Stimulated activated CD4-positive, alpha-beta T cell treated with anti-CD3 and anti-CD28 coated beads, TNF-alpha, amount 100 ng/mL, for 48 hours (primary cell): ENCODE results near the gene SUPT16H.
A peak's percentile ranks its signal among the peaks of the same experiment; 100 is the strongest.
"Not testable (repeated sequence)": the region's sequence is repeated elsewhere in the genome, so short reads cannot be mapped to it uniquely, and the experiment has no call there.

ENCODE experiments used
- DNase-seq, 3 donors: peaks; one replicate each; pipeline ENCODE4 v3.0.0-alpha.2; 2020; ENCODE audit warnings: low read depth in 3 of 3

The SUPT16H gene

DNA sequence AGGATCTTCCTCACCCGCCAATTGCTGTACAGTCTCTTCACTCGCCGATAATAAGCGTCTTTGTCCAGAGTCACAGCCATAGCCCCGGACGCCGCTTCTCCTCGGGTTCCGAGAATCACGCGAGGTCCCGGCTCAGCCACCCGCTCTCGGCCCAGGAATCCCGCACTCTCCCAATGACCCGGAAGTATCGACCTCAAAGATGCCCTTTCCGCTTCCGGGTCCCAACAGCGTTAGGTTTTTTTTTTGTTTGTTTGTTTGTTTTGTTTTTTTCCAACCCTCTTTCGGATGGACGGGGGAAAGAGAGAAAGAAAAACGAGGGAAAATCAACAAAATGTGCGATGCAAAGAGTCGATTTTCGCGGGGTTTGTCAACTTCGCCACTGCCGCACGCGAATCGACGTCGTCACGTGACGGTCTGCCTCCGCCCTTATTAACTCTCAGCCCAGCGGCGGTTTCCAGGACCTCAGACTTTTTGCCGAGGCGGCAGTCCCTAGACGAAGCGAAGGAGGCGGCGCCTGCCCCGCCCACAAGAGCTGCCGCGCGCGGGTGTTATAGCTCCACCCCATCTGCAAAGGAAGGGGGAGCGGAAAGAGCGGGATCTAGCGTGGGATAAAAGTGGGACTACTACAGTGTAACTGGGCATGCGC, at the start of gene SUPT16H:
SUPT16H (minus strand) TSS at position 172 of the 646 bp plus-strand sequence; CDS start at position 80, 92 bp downstream.
- peak; percentile 91 to 92 (median 92) for DNase-seq

DNA sequence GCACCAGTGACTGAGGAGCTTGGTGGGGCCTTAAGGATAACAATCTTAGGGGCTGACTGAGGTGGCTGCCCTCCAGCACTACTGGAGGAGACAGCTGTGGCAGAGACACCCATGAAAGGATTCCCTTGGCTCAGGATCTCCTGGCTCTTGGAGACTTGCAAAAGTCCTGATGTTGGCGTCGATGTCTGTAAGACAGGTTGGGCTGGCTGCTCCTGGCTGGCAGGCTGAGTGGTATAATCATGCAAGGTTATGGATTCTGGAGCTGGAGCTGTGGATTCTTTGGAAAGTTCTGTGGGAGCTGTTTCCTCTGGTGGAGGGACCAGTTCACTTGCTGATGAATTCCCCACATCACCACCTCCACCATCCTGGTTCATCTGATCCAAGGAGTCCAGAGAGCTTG, 47.3 kb upstream of the SUPT16H start:
- no peak for DNase-seq

DNA sequence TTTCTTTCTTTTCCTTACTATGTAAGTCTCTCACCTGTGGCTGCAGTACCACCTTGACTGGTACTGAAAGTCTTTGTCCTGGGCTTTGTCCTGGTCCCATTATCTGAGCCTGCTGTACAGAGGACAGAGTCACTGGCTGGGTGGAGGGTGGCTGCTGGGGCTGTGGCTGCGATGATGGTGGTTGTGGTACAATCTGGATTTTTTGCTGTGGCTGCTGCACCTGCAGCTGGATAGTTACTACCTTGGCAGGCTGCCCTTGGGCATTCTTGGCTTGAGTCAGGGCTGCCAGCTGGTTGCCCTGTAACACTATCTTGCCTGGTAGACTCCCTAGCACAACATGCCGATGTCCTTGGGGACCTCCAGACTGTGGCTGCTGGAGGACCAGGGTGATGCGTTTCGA, 45.1 kb upstream of the SUPT16H start:
- DNase-seq: no peak

DNA sequence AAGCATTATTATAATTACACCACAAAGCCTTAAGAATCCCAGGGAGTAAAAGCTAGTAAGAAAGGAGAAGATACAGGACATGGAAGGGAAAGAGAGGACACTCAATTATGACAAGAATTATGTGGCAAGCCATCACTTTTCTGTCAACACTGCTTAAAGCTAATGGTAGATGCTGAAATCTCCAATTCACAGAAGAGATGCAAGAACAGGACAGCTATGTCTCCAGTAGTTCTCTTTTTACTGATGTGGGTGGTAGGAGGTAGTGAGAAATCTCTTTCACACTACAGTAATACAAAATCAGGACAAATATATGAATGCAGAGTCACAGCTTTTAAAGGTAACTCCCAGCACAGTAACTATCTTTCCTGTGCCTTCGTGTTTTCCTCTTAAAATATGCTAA, 42.9 kb upstream of the SUPT16H start:
- no peak for DNase-seq

DNA sequence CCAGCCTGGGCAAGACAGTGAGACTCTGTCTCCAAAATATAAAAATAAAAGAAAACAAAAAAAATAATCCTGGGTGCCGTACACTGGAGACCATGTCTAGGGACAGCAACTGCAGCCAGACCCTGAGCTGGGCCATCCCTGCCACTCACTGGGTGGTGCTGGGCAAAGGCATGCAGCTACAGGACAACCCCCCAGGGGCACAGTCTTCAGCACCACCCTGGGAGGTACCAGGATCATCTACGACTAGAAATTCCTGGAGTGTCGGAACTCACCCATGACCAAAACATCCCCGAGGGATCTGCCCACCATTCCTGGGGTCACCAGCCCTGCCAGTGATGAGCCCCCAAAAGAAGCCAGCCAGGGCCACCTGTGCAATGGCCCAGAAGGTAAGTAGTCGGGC, 35.7 kb upstream of the SUPT16H start:
- DNase-seq: no peak

DNA sequence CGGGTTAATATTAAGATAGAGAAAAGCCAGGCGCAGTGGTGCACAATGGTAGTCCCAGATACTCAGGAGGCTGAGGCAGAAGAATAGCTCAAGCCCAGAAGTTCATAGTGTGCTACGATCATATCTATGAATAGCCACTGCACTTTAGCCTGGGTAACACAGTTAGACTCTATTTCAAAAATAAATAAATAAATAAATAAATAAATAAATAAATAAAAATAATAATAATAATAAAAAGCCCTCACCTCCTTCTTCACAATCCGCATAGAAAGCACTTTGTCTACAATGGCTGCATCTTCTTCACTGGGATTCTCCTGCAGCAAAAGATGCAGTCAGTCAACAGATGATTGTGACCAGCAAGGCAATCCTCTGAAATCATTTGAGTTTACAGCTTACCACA, 31.5 kb upstream of the SUPT16H start:
- no peak for DNase-seq

DNA sequence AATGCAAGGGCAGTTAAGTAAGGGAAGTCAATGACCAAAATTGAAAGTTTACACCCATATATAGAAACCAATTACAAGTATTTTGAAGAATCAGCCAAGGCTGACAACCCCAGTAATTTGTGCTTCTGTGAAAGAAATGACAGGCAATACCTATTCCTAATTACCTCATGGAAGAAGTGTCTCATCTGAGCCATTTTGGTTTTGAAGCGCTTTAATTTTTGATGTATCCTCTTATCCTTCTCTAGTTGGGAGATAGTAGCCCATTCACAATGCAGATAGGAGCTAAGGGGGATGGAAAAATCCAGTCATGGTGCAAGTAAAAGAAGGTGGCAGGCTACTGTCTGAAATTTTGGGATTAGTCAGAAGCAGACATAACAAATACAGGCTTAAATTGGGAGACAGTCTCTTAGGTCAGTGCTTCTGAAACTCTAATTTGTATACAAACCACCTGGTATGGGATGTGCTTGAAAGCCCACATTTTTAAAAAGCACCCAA, 30.4 kb upstream of the SUPT16H start:
- no peak for DNase-seq

DNA sequence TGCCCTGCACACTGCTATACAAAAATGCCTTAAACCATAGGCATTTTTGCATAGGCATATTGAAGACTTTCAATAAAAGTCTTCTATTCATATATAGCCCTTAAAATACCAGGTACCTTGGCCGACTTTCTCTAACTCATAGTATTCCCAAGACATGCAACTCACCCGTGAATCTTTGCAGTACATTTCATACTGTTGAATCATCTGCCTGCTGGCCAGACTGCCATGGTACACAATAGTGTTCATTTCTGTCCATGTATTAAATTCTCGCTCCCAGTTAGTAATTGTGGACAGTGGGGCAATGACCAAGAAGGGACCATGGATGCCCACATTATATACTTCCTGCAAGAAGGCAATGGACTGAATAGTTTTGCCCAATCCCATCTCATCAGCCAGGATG, 24.3 kb upstream of the SUPT16H start:
- no peak for DNase-seq

DNA sequence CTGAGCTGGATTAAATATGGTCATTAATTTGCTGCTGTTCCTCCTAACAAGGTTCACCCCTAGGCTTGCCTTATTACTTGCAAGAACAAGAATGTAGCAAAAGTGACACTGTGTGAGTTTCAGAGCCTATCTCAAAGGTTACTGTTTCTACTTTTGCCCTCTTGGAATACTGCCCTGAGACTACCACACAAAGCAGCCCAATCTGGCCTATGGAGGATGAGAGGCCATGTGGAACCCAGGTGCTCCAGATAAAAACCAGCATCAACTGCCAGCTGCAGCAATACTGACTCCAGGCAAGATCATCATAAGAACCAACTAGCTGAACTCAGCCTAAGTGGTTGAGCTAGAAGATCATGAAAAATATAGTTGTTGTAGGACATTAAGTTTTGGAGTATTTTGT, 22.4 kb upstream of the SUPT16H start:
- DNase-seq: no peak

DNA sequence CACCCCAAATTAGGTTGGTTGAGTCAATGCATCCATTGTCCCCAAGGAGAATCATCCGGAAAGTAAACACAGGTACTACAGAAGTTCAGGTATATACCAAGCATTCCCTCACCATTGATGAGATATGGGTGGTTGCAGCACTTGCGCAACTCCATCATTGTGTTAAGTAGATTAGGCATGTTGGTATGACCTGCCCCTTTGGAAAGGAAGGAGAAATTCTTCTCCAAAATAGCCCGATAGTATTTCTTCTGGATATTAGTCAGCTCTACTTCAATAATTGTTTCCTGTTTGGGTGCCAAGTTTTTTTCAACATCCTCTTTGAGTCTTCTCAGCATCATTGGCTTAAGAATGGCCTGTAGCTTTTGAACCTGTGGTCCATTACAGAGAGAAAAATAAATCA, 21.3 kb upstream of the SUPT16H start:
- DNase-seq: no peak

DNA sequence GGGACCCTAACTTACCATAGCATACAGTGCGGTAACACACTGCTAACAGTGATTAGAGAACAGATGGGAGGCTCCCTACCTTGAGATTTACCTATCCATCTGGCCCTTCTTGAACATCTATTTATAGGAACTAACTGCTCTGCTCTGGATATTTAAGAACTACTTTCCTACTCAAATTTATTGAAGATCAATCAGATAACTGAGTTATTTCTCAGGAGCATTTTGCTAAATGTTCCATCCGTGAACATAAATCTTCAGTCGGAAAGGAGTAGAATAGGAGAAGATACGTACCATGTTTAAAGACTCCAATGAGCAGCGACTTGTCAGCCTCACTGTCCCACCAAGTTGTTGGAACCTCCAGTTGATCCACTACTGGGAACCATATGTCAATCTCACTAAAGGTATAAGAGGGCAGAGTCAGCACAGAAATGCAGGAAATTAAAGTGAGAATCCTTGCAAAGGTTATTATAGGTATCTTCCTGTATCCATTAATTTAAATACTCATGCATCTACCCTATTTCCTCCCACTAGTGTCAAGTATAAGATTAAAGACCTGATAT, 15.6 kb upstream of the SUPT16H start:
- no peak for DNase-seq

DNA sequence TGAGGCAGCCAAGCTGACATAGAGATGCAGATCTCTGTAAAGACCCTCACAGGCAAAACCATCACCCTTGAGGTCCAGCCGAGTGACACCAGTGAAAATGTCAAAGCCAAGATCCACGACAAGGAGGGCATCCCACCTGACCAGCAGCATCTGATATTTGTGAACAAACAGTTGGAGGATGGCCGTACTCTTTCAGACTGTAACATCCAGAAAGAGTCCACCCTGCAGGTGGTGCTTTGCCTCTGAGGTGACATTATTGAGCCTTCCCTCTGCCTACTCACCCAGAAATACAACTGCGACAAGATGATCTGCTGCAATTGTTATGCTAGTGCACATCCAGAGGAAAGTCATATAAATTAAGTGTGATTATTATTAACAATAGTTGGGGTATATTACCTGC, 15.1 kb upstream of the SUPT16H start:
- DNase-seq: no peak

DNA sequence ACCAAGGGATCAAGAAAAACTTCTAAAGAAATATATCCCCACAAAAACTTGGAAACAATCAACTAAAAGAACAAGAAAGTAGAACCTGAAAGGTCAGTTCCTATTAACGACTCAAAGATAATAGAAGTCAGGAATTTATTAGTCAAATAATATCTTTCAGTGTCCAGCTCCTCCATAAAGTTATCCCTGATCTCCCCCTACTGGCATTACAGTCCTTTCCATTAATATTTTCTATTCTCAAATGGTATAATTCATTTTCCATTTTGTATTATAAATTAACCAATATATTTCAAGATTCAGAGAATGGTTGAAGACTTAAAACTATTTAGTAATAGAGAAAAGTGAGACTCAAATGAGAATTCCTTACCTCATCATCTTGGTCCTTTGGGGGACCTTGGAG, 11.6 kb upstream of the SUPT16H start:
- DNase-seq: no peak

DNA sequence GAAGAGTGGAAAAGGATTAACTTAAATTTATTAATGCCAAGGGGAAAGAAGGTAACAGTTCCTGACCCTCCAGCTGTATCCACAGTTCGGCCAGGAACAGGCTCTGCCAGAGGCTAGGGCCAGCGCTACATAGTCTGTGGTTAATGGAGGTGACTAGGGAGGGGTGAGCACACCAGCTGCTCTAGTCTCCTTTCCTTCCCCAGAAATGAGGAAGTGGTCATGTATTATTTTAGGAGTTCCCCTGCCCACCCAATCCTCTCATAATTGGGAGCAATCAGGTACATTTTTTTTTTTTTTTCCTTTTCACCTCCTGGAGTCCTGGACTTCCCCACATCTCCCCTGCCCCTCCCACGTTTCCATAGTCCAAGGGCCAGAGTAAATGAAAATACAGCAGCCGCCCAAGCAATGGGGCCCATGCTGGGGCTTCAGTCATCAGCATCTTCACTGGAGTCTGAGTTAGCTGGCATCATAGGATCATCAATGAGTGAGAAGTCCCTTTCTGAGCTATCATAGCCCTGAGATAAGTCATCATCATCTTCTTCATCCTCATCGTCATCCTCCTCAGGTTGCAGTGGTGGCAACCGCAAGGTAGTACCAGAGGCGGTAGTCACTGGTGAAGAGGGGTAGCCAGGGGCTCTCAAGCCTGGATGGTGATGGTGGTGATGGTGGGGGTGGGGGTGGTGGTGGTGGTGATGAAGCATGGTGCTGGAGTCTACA, 1.5 kb upstream of the SUPT16H start:
- no peak for DNase-seq

DNA sequence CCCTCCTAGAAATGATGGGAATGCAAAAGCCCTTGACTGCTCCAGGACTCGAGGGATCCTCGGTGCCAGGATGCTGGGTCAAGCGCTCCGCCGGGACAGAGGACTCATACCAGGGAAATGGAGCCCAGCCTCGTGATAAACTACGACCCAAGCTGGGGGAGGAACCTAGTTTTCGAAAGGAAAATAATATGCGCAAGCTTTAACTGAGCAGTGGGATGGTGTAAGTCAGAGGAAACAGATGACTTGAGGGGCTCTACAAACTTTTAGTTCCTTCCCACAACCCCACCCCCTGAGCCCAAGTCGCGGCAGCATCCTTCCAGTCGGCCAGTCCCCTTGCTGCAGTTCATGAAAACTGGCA, 654 bp upstream of the SUPT16H start:
- DNase-seq: no peak

DNA sequence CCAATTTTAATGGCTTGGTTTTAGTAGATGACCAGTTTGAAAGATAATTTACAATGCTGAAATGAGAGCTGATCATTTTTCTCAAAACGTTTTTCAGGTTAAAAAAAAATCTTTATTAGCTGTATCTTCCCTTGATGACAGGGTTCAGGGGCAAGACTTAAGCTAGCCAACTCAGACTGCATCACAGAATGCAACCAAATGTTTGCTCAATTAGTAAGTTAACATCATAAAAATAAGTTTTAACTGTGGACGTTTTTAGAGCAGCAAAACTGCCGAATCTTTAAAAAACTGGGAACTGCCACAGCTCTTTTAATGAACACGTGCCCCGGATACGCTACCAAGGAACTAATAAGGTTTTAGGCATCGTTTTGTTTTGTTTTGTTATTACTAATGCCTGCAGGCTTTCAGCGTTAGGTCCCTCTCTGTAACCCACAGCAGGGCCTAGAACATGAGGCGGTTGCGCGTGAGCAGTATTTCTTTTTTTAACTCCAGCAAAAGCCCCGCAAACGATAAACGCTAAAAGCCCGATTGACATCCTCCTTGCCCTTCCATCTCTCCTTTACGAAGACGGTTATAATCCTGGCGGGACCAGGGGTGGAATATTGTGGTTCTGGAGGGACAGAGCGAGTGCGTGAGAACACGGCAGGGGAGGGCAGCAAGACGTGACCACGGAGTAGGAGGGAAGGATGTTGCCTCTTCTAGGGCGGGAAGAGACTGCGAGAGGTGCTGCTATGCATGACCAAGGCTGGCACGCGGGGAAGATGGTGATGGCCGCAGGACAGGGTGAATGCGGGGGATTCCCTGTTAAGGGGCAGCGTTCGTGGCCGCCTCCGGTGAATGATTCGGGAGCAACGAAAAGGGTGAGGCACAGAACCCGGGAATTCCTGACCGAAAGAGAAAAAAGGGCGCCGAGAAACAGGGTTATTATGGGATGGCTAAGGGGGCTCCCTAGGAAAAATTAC, 652 bp downstream of the SUPT16H start:
- peak; percentile 20 to 36 (median 34) for DNase-seq

DNA sequence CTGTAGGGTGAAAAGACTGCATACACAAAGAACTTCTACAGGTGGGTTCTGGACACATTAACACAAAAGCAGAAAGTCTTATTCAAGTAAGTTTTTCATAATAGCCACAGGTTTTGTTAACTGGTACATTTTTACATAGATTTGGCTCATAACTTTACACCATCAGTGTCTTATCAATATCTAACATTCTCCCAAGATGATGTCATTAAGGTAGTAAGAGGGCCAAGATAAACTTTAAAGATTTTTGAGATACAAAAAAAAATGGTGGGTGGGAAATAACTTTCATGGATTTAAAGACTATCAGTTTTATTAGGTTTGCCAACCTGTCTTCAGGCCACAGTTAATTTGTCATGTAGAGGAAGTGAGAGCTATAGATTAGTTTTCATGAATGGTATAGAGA, 1.7 kb downstream of the SUPT16H start:
- no peak for DNase-seq

DNA sequence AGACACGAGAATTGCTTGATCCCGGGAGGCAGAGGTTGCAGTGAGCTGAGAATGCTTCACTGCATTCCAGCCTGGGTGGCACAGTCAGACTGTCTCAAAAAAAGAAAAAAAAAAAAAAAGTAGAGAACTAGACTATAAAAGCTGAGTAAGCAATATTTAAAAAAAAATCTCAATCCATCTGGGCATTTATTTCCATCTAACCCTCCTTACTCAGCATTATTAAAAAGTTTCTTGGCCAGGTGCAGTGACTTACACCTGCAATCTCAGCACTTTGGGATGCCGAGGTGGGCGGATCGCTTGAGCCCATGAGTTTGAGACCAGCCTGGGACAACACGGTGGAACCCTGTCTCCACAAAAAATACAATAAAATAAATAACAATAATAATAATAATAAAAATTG, 4.5 kb downstream of the SUPT16H start:
- no peak for DNase-seq

DNA sequence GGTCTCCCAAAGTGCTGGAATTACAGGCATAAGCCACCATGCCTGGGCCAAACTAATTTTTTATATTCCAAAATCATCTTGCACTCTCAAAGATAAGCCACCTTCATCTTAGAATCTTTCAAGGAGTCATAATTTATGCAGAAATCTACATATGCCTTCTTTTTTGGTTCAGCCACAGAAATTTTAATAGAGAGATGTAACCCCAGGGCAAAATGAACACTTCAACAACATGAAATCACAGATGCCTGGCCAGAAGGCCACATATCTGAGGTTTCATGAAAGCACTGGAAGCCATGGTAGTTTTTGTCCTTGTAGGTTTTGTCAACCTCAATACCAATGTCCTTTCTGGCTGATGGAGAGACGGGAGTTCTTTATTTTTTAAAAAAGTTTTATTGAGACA, 9.8 kb downstream of the SUPT16H start:
- DNase-seq: no peak

DNA sequence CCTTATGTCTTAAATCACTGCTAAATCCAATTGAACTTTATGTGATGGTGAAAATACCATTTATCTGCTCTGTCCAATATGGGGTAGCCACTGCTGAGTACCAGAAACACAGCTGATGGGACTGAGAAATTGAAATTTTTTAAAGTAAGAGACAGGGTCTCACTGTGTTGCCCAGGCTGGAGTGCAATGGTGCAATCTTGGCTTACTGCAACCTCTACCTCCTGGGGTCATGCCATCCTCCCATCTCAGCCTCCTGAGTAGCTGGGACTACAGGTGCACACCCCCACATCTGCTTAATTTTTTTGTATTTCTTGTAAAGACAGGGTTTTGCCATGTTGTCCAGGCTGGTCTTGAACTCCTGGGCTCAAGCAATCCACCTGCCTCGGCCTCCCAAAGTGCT, 11.0 kb downstream of the SUPT16H start:
- not testable (repeated sequence) for DNase-seq

DNA sequence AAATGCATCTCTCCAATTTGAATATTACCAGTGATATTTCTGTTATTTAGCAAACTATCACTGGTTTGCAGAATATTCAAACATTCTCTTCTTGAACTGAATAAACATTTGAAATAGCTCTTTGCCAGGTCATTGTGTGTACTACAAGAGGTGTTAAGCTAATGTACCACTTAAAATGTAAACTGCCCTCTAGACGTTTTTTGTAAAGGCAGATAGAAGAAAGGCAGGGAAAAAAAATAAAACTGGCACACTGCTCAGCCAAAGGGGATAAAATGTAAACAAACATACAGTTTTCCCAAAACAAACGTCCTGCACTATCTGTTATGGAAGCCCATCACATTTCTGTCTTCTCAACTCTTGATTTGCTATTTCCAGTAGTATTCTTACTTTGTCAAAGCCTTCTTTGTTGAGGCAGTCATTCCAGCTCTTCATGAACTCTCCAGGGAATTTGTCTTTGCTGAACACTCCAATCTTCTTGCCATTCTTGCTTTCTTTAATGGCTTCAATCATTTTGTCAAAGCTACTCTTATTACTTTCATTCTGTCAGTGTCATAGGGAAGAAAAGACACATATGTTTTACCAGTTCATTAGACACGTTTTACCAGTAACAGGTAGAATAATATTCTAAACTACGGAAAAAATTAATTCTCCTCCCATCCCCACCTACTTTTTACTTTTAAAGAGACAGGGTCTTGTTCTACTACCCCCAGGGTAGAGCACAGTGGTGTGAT, 13.7 kb downstream of the SUPT16H start:
- DNase-seq: no peak
